ENCODE data around the gene NDUFA9. TPM values are rescaled to one million over a fixed set of nuclear protein-coding genes. Genes with fewer than 3 reads are reported as not detected.

The NDUFA9 gene
- total RNA-seq, 4 donors from 2014 or later: 36.1 to 73.4 (median 52.2) TPM

DNA sequence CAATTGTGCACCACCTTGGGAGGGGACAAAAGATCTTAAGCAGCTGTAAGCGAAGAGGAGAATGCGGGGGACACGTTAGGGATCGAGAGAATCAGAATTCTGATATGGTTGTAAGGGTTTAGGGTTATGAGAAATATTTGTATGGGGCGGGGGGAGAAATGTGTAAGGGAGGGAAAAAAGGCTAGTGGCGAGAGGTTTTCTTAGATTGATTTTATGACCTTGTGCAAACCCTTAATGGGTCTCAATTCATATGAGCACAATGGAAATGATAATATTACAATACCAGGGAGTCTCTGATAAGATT, 396 bp downstream of the NDUFA9 start:
- H3K27ac ChIP-seq: peak overlapping the region; percentile 42 to 92 (median 82)
- TF ChIP-seq, protein P1, sequence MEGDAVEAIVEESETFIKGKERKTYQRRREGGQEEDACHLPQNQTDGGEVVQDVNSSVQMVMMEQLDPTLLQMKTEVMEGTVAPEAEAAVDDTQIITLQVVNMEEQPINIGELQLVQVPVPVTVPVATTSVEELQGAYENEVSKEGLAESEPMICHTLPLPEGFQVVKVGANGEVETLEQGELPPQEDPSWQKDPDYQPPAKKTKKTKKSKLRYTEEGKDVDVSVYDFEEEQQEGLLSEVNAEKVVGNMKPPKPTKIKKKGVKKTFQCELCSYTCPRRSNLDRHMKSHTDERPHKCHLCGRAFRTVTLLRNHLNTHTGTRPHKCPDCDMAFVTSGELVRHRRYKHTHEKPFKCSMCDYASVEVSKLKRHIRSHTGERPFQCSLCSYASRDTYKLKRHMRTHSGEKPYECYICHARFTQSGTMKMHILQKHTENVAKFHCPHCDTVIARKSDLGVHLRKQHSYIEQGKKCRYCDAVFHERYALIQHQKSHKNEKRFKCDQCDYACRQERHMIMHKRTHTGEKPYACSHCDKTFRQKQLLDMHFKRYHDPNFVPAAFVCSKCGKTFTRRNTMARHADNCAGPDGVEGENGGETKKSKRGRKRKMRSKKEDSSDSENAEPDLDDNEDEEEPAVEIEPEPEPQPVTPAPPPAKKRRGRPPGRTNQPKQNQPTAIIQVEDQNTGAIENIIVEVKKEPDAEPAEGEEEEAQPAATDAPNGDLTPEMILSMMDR (IDR thresholded peaks at IDR 0.05): no peak
- TF ChIP-seq POLR2A (IDR thresholded peaks at IDR 0.05): no peak
- DNase-seq: no peak
- peak overlapping the region; percentile 13 to 63 (median 50) for H3K4me3 ChIP-seq (replicated peaks in 1 of 3)
- no peaks in the 10 kb centered on the region for H3K27me3 ChIP-seq
- H3K9me3 ChIP-seq: no peaks in the 10 kb centered on the region
- intact Hi-C loops (cut with DNase I): no loop called here
- 0% methylated on average over 6 of the region's 6 CpGs for WGBS, 2 donors
- H3K4me1 ChIP-seq: peaks cover 13 to 17% of the 10 kb centered on the region in 2 donors
- peaks cover 0 to 2% of the 10 kb centered on the region in 2 donors for H3K36me3 ChIP-seq

DNA sequence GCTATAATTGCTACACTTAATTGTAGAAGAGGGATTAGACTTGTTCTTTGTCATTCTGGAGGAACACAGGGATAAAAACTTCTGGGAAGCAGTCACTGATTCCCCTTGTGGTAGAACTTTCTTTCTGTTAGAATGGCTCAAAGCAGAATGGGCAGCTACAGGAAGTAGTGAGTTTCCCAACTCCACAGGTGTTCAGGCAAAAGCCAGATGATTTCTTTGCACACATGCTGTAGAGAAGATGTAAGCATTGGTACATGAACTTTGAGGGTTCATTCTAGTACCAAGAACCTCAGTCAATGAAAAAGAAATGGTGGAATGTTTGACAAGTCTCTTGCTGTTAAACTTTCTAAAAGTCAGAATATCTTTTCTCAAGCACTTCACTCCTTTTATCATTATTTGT, 4.3 kb downstream of the NDUFA9 start:
- intact Hi-C loops (cut with DNase I): no loop called here
- Histone ChIP-seq H3K27me3 (no peaks in the 10 kb centered on the region), H3K36me3 (peaks cover 15 to 32% of the 10 kb centered on the region in 2 donors), H3K27ac (no peak overlapping the region), H3K4me1 (peaks cover 11 to 13% of the 10 kb centered on the region in 2 donors), H3K4me3 (replicated peaks in 1 of 3) (no peak overlapping the region), H3K9me3 (no peaks in the 10 kb centered on the region)
- DNase-seq: no peak
- no peak for TF ChIP-seq POLR2A (IDR thresholded peaks at IDR 0.05)
- TF ChIP-seq, protein P1 (IDR thresholded peaks at IDR 0.05): no peak

DNA sequence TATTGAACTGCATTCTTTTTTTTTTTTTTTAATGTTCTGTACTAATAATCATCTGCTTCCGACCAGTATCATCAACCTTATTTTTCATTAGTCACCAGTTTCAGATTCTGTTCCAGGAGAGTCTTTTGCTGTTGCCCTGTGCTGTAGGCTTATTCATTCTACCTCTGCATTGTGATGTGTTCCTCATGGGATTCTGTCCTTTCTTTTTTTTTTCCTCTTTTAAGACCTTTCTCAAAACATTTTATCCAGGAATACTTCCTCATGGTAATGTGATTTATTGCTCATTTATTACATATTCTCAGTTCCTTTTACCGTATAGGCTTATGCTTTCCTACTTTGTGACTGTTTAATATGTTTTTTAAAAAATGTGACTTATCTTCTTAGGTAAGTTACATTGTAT, 4.8 kb downstream of the NDUFA9 start:
- intact Hi-C loops (cut with DNase I): no loop called here
- DNase-seq: no peak

DNA sequence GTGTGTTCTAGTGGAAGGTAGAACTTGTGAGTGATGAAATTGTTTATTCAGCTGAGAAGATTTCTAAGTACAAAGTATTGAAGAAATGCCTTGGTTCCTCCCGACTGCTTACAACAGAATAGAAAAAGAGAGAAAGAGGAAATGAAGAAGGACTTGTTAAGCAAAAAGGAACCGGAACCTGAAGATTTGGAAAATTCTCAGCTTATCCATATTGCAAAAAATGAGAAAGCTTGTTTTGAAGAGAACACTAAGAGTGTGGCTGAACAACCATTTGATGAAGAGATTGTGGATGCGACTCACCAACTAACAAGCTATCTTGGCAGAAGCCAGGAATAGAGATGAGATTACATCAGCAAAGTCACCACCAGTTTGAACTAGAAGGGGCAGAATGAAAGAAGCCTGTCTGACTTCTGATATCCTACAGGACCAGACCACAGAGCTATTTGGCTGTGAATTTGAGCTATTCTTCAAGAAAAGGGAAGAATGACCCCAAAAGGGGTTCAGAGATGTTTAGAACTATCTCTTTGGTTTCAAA, 15.1 kb downstream of the NDUFA9 start:
- WGBS, 2 donors: 60 to 72% methylated on average over 3 of the region's 3 CpGs
- TF ChIP-seq, protein P1 (IDR thresholded peaks at IDR 0.05): no peak
- Histone ChIP-seq H3K4me1 (no peaks in the 10 kb centered on the region), H3K4me3 (replicated peaks in 1 of 3) (no peak overlapping the region), H3K27me3 (no peaks in the 10 kb centered on the region), H3K27ac (no peak overlapping the region), H3K9me3 (no peaks in the 10 kb centered on the region), H3K36me3 (peaks cover 66 to 75% of the 10 kb centered on the region in 2 donors)
- DNase-seq: no peak
- intact Hi-C loops (cut with DNase I): no loop called here

More for the DNA sequence above, 4.8 kb downstream of the NDUFA9 start:
- Histone ChIP-seq H3K4me1 (peaks cover 11 to 13% of the 10 kb centered on the region in 2 donors), H3K4me3 (replicated peaks in 1 of 3) (no peak overlapping the region), H3K9me3 (no peaks in the 10 kb centered on the region), H3K27ac (no peak overlapping the region), H3K36me3 (peaks cover 15 to 33% of the 10 kb centered on the region in 2 donors), H3K27me3 (no peaks in the 10 kb centered on the region)
- TF ChIP-seq POLR2A (IDR thresholded peaks at IDR 0.05): no peak
- TF ChIP-seq, protein P1 (IDR thresholded peaks at IDR 0.05): no peak
- WGBS, 2 donors: 84 to 86% methylated on average over 2 of the region's 2 CpGs

DNA sequence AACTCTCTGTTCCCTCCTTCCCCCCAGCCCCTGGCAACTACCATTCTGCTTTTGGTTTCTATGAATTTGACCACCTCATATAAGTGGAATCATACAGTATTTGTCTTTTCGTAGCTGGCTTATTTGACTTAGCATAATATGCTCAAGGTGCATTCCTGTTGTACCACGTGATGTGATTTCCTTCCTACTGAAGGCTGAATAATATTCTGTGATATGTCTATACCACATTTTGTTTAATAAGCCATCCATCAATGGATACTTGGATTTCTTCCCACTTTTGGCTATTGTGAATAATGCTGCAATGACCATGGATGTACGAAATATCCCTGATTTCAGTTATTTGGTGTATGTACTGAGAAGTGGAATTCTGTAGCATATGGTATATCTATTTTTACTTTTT, 16.3 kb downstream of the NDUFA9 start:
- Histone ChIP-seq H3K27ac (no peak overlapping the region), H3K9me3 (no peaks in the 10 kb centered on the region), H3K4me1 (no peaks in the 10 kb centered on the region), H3K27me3 (no peaks in the 10 kb centered on the region), H3K4me3 (replicated peaks in 1 of 3) (no peak overlapping the region), H3K36me3 (peaks cover 66 to 75% of the 10 kb centered on the region in 2 donors)
- TF ChIP-seq, protein P1 (IDR thresholded peaks at IDR 0.05): no peak
- no peak for TF ChIP-seq POLR2A (IDR thresholded peaks at IDR 0.05)
- 94% methylated on average over 3 of the region's 3 CpGs for WGBS, 2 donors
- no peak for DNase-seq
- intact Hi-C loops (cut with DNase I): no loop called here

Measured in thyroid gland (tissue), 4 donors.